Measurements from ENCODE around the gene COLEC11. TPM values are rescaled to one million over a fixed set of nuclear protein-coding genes. Genes with fewer than 3 reads are reported as not detected.

Gene COLEC11
- total RNA-seq, 1 donor from 2014 or later: 0.49 TPM

- Mint-ChIP-seq H3K27me3 (peaks cover 3% of the 10 kb centered on the region), H3K4me3 (no peak overlapping the region), H3K9me3 (no peaks in the 10 kb centered on the region), H3K36me3 (ENCODE audit: low read depth) (no peaks in the 10 kb centered on the region), H3K27ac (no peak overlapping the region), H3K4me1 (peaks cover 12% of the 10 kb centered on the region)
- DNase-seq: no peak
- intact Hi-C loops (cut with micrococcal nuclease): no loop called here
Observed at GRCh38 chr2:3647831-3648651, 53.1 kb downstream of the COLEC11 start.

DNA sequence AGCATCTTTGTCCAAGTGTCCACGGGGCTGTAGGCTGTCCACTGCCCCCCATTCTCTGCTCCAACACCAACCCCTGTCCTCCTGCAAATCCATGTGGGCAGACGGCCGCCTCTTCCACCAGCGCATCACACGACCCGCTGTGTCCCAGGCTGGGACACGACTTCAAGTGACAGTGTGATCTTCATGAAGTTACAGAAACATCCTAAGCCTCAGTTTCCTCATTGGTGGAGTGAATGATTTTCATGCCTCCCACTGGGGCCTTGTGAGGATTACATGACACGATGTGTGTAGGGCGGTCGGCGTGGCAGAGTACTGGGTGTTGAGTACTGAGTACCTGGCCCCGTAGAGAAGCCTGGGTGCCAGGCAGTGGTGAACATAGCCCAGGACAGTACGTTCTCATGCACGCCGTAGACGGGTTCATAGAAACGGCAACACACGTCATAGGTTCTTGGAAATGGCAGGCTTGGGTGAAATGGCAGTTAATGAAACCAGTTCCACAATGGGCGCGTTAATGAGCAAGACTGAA lies 53.8 kb downstream of the COLEC11 start:
- H3K4me3 Mint-ChIP-seq: no peak overlapping the region
- H3K27ac Mint-ChIP-seq: no peak overlapping the region
- DNase-seq: no peak
- no peaks in the 10 kb centered on the region for H3K9me3 Mint-ChIP-seq
- no peaks in the 10 kb centered on the region for H3K36me3 Mint-ChIP-seq (ENCODE audit: low read depth)
- H3K4me1 Mint-ChIP-seq: peaks cover 12% of the 10 kb centered on the region
- intact Hi-C loops (cut with micrococcal nuclease): no loop called here
- peaks cover 3% of the 10 kb centered on the region for H3K27me3 Mint-ChIP-seq

GRCh38 chr2:3649581-3649980 lies 54.7 kb downstream of the COLEC11 start:
- intact Hi-C loops (cut with micrococcal nuclease): no loop called here
- no peak for DNase-seq
- H3K4me1 Mint-ChIP-seq: peaks cover 12% of the 10 kb centered on the region
- H3K36me3 Mint-ChIP-seq (ENCODE audit: low read depth): no peaks in the 10 kb centered on the region
- H3K27me3 Mint-ChIP-seq: peaks cover 4% of the 10 kb centered on the region
- H3K27ac Mint-ChIP-seq: no peak overlapping the region
- H3K9me3 Mint-ChIP-seq: no peaks in the 10 kb centered on the region
- H3K4me3 Mint-ChIP-seq: no peak overlapping the region

- intact Hi-C loops (cut with micrococcal nuclease): loop anchor here (2.0 to 5.0 kb wide), 3 partner anchors 188 to 1530 kb away; no protein-coding TSS in a partner anchor
- Mint-ChIP-seq H3K4me3 (peak overlapping the region; percentile 86), H3K36me3 (ENCODE audit: low read depth) (no peaks in the 10 kb centered on the region), H3K9me3 (no peaks in the 10 kb centered on the region), H3K4me1 (peaks cover 12% of the 10 kb centered on the region), H3K27ac (peak overlapping the region; percentile 94), H3K27me3 (peaks cover 4% of the 10 kb centered on the region)
- no peak for DNase-seq
Observed at GRCh38 chr2:3650140-3650920, 55.4 kb downstream of the COLEC11 start.

DNA sequence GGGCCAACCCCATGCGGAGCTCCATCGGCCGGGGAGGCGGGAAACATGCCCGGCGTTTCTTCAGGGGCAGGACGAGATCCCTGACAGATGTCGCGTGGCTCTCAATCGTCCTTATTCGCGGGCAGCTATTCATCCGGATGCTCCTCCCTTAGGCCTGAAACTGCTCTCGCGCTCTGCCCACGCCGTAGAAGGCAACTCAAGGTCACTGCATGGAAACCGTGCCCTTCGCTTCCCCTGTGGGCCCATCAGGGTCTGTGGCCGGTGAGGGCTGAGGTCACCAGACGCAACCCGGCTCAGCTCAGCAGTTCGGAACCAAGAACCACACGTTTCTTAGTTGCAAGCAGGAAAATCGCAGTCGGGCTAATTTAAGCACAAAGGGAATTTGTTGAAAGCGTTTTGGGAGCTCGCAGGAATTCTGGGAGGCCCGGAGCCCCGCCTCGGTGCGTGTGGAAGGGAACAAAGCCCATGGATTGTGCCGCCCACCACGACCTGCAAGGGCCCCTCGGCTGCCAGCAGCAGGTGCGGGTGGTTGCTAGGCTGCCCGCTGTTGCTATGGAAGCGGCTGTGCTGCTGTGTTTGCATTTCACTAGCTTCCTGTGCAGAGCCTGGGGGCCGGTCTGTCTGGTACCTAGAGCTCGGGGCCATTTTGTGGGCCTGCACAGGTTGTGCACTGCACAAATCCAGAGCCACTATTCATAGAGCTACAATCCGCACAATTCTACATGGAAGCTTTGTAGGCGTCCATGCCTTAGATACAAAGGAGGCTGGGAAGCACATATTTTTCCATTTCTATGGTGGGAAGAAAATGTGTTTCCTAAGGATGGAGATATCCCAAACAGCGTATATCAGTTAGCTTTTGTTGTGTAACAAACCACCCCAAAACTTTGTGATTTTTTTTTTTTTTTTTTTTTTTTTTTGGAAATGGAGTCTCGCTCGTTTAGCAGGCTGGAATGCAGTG lies 57.1 kb downstream of the COLEC11 start:
- peaks cover 4% of the 10 kb centered on the region for H3K27me3 Mint-ChIP-seq
- peak; percentile 91 for DNase-seq
- peaks cover 12% of the 10 kb centered on the region for H3K4me1 Mint-ChIP-seq
- no peaks in the 10 kb centered on the region for H3K9me3 Mint-ChIP-seq
- no peaks in the 10 kb centered on the region for H3K36me3 Mint-ChIP-seq (ENCODE audit: low read depth)
- H3K4me3 Mint-ChIP-seq: peak overlapping the region; percentile 86
- intact Hi-C loops (cut with micrococcal nuclease): loop anchor here (1.0 to 5.0 kb wide), 9 partner anchors 55 to 1531 kb away; partner anchors contain the start of genes ADI1, EIPR1, RNASEH1 and RPS7
- peak overlapping the region; percentile 94 for H3K27ac Mint-ChIP-seq

DNA sequence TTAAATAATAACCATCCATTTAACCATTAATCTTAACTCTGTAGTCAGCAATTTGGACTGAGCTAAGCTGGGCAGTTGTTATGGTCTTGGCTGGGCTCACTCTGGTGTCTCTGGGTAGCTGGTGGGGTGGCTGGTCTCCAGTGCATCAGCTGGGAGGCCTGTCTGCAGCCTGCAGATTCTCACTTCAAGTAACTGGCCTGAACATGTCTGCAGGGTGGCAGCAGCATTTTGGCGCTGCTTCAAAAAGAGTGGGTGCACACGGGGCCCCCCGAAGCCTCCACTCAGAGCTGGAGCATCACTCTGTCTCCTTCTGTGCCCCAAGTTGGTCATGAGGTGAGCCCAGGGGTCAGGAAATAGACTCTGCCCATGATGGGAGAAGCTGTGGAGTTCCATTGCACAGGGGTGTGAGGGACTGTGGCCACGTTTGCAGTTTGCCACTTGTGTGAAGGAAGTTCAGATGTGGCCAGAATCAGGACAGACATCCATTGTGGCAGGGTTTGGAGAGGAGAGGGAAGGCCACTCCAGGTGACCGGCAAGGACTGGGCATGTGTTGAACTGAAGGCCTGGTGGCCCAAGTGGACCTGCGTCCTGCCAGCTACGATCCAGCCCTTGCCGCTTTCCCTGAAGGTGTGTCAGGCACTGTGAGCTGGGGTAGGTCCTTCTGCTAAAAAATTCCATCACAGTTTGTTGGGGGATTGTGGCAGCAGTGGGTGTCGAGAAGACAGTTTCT lies 58.1 kb downstream of the COLEC11 start:
- Mint-ChIP-seq H3K4me3 (no peak overlapping the region), H3K36me3 (ENCODE audit: low read depth) (no peaks in the 10 kb centered on the region), H3K27ac (no peak overlapping the region), H3K9me3 (no peaks in the 10 kb centered on the region), H3K27me3 (peaks cover 4% of the 10 kb centered on the region), H3K4me1 (peaks cover 12% of the 10 kb centered on the region)
- intact Hi-C loops (cut with micrococcal nuclease): loop anchor here (5.0 kb wide), 1 partner anchor 191 kb away; no protein-coding TSS in a partner anchor
- no peak for DNase-seq

DNA sequence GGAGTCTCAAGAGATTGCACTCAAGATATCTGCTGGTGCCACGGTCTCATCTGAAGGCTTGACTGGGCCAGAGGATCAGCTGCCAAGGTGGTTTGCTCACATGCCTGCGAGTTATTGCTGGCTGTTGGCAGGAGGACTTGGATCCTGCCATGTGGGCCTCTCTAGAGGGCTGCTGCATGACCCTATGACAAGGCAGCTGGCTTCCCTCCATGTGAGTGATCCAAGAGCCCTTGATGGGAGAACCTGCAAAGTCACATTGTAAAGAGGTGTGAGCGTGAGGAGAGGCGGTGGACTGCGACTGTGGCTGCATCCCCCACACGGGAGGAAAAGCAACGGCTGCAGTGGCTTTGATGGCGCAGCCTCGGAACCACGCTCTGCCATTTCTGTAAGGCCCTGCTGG lies 59.1 kb downstream of the COLEC11 start:
- Mint-ChIP-seq H3K4me3 (no peak overlapping the region), H3K36me3 (ENCODE audit: low read depth) (no peaks in the 10 kb centered on the region)
- intact Hi-C loops (cut with micrococcal nuclease): loop anchor here (5.0 kb wide), 1 partner anchor 192 kb away; no protein-coding TSS in a partner anchor

GRCh38 chr2:3654531-3655225 lies 59.8 kb downstream of the COLEC11 start:
- peaks cover 12% of the 10 kb centered on the region for H3K4me1 Mint-ChIP-seq
- H3K4me3 Mint-ChIP-seq: no peak overlapping the region
- intact Hi-C loops (cut with micrococcal nuclease): loop anchor here (5.0 kb wide), 1 partner anchor 192 kb away; no protein-coding TSS in a partner anchor
- H3K9me3 Mint-ChIP-seq: no peaks in the 10 kb centered on the region
- no peak overlapping the region for H3K27ac Mint-ChIP-seq
- no peaks in the 10 kb centered on the region for H3K36me3 Mint-ChIP-seq (ENCODE audit: low read depth)
- peaks cover 4% of the 10 kb centered on the region for H3K27me3 Mint-ChIP-seq
- no peak for DNase-seq

More for the DNA sequence above, 59.1 kb downstream of the COLEC11 start:
- Mint-ChIP-seq H3K4me1 (peaks cover 12% of the 10 kb centered on the region), H3K27me3 (peaks cover 4% of the 10 kb centered on the region), H3K27ac (no peak overlapping the region), H3K9me3 (no peaks in the 10 kb centered on the region)
- DNase-seq: no peak

DNA sequence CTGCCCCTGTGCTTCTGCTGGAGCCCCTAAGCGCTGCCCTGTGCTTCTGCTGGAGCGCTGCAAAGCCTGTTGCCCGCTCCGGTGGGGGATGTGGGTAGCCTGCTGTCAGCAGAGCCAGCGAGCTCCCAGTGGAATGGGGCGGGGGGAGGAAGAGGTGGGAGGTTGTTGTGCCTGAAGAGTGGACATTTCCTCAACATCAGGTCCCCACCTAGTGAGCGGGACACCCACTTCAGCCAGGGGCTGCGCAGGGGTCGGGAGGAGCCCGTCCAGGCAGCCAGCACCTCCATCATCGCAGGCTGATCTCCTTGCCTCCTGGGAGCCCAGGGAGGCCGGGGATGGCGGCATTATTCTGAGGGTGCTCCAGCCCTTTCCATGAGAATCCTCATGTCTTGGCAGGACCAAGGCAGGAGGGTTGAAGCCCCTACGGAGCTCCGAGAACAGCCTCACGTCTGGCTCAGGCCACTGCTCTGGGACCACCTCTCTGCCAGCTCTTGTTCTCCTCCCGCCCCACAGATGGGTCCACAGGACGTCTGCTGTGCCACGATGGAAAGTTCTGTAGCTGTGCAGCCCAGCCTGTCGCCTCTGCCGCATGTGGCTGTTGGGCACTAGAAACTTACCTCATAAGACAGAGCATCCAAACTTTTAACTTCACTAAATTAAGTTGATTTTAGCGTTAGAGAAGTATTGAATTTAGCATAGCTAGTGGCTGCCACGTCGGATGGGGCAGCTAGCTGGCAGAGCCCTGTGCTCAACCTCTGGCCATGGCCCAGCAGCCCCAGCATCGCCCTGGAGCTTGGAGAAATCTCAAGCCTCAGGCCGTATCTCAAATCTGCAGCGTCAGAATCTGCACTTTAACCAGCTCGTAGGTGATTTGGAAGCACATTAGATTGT lies 61.2 kb downstream of the COLEC11 start:
- H3K4me1 Mint-ChIP-seq: peaks cover 10% of the 10 kb centered on the region
- no peaks in the 10 kb centered on the region for H3K36me3 Mint-ChIP-seq (ENCODE audit: low read depth)
- DNase-seq: no peak
- H3K27me3 Mint-ChIP-seq: peaks cover 1% of the 10 kb centered on the region
- no peaks in the 10 kb centered on the region for H3K9me3 Mint-ChIP-seq
- intact Hi-C loops (cut with micrococcal nuclease): no loop called here
- H3K4me3 Mint-ChIP-seq: no peak overlapping the region
- no peak overlapping the region for H3K27ac Mint-ChIP-seq

DNA sequence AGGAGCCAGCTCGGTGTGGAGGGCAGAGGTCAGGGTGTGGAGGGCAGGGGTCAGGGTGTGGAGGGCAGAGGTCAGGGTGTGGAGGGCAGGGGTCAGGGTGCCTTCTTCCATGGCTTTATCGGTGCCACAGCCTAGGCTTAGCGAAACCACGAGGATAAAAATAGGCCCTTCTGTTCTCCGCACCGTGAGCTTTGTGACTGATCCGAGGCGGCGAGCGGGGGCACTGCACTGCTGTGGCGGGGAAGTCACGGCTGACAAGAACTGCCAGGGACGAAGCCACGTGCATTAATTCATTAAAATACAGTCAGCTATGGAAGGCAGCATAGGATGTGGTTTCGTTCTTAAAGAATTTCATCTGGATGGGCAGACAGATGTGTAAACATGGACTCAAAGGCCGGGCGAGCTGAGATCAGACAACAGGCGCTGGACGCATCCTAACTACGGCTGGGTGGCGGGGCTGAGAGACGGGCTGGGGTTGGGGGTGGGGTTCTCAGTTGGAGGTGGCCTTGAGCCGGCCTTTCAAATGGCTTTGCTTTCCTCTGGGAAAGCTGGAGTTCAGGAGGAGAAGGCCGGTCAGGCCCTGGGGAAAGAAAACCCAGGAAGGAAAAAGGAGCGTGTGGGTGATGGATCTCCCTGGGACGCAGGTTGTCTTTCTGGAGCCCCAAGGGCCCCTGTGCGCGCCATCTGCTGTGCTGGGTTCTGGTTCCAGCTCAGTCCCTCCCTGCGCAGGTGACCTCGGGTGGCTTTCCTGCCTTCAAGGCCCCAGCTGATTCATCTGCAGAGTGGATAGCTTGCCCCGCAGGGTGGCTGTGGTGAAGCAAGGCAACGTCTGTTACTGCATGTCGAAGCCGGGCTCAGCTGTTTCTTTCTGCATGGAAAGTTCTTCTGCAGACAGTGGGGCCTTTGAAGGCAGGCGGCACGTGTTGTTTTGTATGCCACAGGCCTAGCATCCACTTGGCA lies 62.1 kb downstream of the COLEC11 start:
- H3K9me3 Mint-ChIP-seq: no peaks in the 10 kb centered on the region
- intact Hi-C loops (cut with micrococcal nuclease): no loop called here
- H3K4me1 Mint-ChIP-seq: peaks cover 3% of the 10 kb centered on the region
- no peak overlapping the region for H3K27ac Mint-ChIP-seq
- no peak for DNase-seq
- H3K4me3 Mint-ChIP-seq: no peak overlapping the region
- peaks cover 1% of the 10 kb centered on the region for H3K27me3 Mint-ChIP-seq
- no peaks in the 10 kb centered on the region for H3K36me3 Mint-ChIP-seq (ENCODE audit: low read depth)

GRCh38 chr2:3657881-3658280 lies 63.0 kb downstream of the COLEC11 start, which contains the start of gene ALLC:
ALLC (plus strand) TSS chr2:3658200; CDS start chr2:3671158, 12,958 bp downstream.
- H3K4me1 Mint-ChIP-seq: peaks cover 2% of the 10 kb centered on the region
- no peak for DNase-seq
- no peak within 1 kb of the TSS for H3K4me3 Mint-ChIP-seq
- intact Hi-C loops (cut with micrococcal nuclease): no loop called here
- H3K27ac Mint-ChIP-seq: no peak within 1 kb of the TSS
- H3K36me3 Mint-ChIP-seq (ENCODE audit: low read depth): no peaks in the 10 kb centered on the region
- H3K27me3 Mint-ChIP-seq: peaks cover 1% of the 10 kb centered on the region
- no peaks in the 10 kb centered on the region for H3K9me3 Mint-ChIP-seq
